ENCODE results near the gene TCEANC2.
"Not testable (repeated sequence)": the region's sequence is repeated elsewhere in the genome, so short reads cannot be mapped to it uniquely, and the experiment has no call there.

TCEANC2 gene

DNA sequence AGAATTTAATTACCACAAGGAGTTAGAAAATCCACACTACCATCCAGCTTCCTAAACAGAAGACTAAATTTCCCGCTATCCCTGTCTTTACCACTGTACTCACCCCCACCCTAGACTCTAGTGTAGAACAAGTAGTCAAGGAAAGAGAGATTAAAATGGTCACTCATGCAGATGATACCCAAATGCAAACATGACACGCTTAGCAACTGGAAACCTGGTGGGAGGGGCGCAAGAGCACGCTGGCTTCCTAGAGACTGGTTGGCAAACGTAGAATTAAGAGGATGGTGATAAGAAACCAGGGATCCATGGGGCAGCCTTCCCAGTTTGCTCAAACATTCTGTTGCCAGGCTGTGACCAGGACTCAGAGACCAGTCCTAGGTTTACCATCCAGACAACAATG lies 25.6 kb upstream of the TCEANC2 start:
- no peak for DNase-seq (ENCODE audit: low read depth in 2 of 2)

DNA sequence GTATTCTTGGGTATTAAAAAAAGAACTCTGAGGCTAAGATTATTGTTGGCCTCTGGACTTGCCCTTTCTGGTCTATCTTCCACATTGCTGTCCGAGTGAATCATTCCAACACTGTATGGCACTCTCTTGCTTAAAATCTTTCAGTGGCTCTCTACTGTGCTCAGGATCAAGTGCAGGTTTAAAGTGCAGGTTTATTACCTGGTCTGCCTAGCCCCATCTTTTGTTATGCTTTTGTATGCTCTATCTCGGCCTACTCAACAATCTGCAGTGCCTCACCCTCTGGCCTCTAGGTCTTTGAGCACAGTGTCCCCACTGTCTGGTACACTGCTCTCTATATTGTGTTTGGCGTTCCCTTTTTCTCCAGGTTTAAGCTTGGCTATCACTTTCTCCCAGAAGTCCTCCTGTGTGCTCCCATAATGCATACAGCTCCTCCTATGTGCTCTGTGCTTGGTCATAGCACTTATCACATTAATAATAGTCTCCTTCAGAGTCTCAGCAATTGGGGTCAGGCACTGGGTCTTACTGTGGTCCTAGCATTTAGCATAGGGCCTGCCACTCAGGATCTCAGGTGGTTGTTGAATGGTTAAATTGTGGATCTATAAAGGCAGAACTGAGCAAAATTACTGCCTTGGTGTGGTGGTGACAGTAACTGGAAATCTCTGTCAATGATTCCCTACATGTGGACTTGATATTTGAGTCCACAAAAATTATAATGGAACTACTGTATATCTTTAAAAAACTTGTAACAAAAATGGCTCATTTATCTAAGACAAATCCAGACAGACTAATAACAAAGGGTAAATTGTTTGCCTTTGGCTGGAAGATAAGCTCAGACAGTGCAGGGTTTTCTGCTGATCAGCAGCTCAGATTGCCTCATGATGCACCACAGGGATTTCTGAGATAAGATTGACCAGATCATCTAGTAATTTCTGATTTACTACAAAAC lies 24.8 kb upstream of the TCEANC2 start:
- no peak for DNase-seq (ENCODE audit: low read depth in 2 of 2)

DNA sequence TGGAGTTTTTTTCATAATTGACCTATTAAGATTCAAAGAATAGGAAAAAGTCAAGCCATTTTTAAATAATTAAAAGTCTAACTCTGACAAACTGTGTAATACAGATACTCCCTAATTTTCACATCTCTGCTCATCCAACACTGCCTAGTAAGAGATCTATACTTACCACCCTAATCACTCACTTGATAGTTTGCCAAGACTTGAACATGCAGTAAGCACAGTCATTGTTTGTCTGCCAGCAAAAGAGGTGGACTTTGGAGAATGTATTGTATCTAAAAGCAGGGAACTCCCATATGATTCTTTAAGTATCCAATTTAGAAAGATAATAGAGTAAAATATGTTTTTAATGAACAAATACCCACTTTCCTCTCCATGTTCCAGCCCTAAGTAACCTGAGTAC lies 15.9 kb upstream of the TCEANC2 start:
- no peak for DNase-seq (ENCODE audit: low read depth in 2 of 2)

- no peak for DNase-seq (ENCODE audit: low read depth in 2 of 2)
These were observed 11.6 kb upstream of the TCEANC2 start for GRCh38 chr1:54041806-54042205.

- DNase-seq (ENCODE audit: low read depth in 2 of 2) = no peak
These were observed 7.9 kb upstream of the TCEANC2 start for GRCh38 chr1:54045496-54045895.

GRCh38 chr1:54046671-54047383 lies 6.6 kb upstream of the TCEANC2 start:
- DNase-seq (ENCODE audit: low read depth in 2 of 2) = no peak

- no peak for DNase-seq (ENCODE audit: low read depth in 2 of 2)
These were observed 5.8 kb upstream of the TCEANC2 start for GRCh38 chr1:54047384-54048305.

DNA sequence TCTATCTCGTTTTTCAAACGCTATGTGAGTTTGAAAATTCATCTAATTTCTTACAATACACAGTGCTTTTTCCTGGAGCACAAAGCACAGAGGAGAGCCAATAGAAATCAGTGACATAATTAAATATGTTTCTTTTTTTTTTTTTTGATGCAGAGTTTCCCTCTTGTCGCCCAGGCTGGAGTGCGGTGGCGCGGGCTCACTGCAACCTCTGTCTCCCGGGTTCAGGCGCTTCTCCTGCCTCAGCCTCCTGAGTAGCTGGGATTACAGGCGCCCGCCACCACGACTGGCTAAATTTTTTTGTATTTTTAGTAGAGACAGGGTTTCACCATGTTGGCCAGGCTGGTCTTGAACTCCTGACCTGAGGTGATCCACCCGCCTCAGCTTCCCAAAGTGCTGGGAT lies 3.0 kb upstream of the TCEANC2 start:
- DNase-seq (ENCODE audit: low read depth in 2 of 2) = not testable (repeated sequence)

DNA sequence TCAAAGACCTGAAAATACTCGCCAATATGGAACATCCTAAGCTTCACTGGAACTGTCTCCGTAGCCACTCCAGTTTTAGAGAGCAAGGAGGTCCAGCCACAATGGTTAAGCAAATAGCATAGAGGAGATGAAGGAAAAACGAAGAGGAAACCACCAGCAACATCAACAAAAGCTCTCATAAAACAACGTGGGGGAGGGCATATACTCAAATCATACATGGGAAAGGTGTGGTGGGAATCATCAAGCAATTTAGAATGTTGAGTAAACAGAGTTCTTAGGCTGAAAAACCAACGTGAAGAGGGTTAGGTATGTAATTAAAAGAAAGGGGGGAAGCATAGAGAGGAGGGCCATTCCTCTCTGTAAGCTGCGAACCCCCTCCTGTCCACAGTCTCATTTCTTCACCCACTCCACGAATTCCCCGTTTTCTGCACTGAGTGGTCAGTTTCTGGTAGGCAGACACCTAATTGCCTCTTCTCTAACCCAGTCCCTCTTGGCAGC lies 1.4 kb upstream of the TCEANC2 start:
- DNase-seq (ENCODE audit: low read depth in 2 of 2) = no peak

DNA sequence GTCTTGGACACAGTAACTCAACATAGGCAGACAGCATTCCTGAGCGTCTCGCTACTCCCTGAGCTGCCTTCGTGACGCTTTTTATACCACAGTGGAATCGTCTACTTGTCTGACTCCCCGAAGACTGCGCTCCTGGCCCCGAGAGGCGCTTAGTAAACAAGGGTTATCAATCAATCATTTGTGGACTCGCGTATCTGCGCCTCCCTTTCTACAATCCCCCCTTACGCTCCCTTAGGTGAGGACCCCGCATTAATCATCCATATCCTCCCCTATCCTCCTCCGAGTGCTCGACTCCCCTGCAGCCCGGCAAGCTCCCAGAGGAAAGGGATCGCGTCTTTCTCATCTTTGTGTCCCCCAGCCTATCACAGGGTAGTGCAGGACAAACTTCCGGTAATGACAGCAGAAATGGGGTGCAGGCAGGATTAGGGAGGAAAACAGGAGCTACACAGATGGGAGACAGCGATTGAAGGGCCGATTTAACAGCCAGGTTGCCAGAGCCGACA lies 926 bp upstream of the TCEANC2 start:
- peak; percentile 4 to 16 for DNase-seq (ENCODE audit: low read depth in 2 of 2)

DNA sequence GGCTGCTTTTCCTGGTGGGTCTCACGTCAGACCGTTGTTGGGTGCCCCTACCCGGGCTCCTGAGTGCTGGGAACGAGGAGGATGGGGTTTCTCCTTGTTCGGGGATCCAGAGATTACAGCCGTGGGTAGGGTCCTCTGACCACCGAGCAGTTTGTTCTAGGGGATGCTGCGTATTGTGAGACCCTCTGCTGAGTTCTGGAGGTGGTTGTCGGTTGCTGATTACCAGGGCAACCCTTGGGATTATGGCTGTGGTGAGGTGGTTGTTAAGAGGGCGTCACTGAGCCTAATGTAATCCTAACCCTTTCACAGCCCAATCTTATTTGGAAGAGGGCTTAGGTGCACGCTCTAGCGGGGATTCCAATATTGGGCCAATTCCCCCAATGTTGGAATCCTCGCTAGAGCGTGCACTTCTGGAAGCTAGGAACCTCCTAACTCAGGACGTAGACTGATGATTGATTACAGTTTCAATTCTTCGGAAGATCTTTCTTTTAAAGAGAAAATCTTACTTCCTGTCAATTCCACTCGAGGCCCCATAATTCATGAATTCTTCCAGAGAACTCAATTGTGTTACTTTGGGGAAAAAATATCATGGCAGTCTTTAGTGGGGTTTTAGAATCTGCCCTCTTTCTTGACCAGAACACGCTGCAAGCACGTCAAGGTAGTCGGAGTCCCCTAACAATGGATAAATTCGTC lies 483 bp downstream of the TCEANC2 start:
- DNase-seq (ENCODE audit: low read depth in 2 of 2) = peak in 1 of 2 donors; percentile 1

DNA sequence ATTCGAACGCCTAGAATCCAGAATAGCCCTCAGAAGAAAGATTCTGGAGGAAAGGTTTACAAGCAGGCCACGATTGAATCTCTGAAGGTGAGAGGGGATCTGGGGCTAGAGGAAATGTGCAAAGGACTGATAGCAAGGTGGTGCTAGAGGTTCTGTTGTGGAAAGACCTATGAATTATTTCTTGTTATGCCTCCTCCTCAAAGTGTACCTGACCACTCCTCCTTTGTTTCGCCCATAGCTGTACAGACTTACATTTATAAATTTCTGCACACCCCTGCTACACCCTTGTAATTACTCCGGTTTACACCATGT lies 986 bp downstream of the TCEANC2 start:
- DNase-seq (ENCODE audit: low read depth in 2 of 2) = no peak

GRCh38 chr1:54064299-54064698 lies 10.9 kb downstream of the TCEANC2 start:
- no peak for DNase-seq (ENCODE audit: low read depth in 2 of 2)

DNA sequence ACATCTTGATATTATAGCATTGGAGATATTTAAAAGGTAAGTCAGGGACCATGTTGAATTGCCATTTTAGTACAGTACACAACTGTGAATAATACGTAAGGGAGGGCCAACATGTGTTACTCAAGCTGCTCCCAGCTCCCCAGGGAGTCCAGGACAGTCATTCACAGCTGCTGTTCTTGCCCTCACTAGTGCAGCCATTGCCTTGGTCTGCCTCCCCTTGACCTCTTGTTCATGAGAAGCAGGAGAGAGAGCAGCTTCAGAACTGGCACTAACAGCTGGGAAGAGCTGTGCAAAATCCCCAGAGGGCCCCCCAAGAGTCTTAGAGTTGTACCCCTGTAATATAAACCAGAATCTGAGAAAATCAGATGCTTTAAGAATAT lies 16.4 kb downstream of the TCEANC2 start:
- DNase-seq (ENCODE audit: low read depth in 2 of 2) = no peak

GRCh38 chr1:54070171-54070837 lies 16.9 kb downstream of the TCEANC2 start:
- DNase-seq (ENCODE audit: low read depth in 2 of 2) = no peak

- DNase-seq (ENCODE audit: low read depth in 2 of 2) = no peak
These were observed 24.0 kb downstream of the TCEANC2 start for GRCh38 chr1:54077359-54077758.

DNA sequence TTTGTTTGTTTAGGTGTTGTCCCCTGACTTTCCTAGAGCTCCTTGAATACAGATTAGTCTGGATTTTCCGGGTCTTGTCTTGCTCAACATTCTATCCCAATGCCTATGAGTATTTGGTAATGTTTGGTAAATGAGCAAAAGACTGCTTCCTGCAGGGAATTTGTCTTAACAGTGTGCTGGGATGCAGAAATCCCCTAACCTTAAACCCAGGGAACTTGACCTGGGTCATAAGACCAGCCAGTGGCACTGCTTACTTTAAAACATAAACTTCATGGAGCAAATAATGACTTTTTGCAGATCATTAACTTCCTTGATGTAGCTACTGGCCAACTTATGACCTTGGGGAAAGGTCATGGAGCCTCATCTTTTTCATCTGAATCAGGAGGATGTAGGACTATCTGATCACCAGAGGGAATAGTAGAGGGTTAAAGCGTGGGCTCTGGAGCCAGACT lies 27.2 kb downstream of the TCEANC2 start:
- no peak for DNase-seq (ENCODE audit: low read depth in 2 of 2)

DNA sequence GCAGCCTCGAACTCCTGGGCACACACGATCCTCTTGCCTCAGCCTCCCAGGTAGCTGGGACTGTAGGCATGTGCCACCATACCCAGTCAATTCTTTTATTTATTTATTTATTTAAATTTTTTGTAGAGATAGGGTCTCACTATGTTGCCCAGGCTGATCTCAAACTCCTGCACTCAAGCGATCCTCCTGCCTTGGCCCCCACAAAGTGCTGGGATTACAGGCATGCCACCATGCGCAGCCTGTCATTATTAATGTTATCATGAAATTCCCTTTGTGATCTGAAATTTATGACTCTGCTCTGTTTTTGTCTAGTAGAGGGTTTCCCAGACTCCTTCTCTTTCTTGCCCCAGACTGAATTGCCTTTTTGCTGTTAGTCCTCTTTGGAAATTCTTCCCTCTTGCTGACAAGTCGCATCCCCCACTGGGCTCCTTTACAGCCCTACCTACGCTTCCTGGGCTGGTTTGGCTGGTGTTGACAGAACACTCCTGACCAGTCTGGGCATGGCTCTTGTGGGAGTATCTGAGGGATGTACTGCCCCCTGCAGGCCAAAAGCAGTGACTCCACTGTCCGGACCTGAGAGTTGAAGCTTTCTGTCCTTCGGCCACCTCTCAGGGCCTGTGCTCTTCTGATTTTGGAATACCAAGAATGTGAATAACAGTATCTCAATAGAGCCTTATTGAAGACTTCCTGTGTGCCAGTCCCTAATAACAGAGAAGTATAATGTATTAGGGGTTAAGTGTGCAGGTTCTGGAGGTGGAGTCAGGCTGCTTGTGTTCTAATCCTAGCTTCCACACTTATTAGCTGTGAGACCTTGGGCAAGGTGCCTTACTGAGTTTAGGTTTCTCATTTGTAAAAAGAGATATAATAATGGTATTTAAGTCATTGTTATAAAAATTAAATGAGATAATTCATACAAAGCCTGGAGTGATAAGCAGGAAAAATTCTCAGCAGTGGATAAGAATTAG lies 28.2 kb downstream of the TCEANC2 start:
- DNase-seq (ENCODE audit: low read depth in 2 of 2) = peak; percentile 40 to 48

GRCh38 chr1:54084794-54085193 lies 31.4 kb downstream of the TCEANC2 start:
- DNase-seq (ENCODE audit: low read depth in 2 of 2) = no peak
